Hepatocyte (in vitro differentiated cells): ENCODE measurements around the gene FUT6. TPM values are rescaled to one million over a fixed set of nuclear protein-coding genes. Genes with fewer than 3 reads are reported as not detected.
"Not testable (repeated sequence)": the region's sequence is repeated elsewhere in the genome, so short reads cannot be mapped to it uniquely, and the experiment has no call there.

Experiments
- DNase-seq: peaks from one replicate; pipeline ENCODE4 v3.0.0-alpha.2; 2016; ENCODE audit warnings: low spot score
- H2AFZ ChIP-seq: fragments of 200-600 bp; sonication (generic); 2 replicates; pipeline ENCODE4 v1.6.0; 2016; ENCODE audit warnings: antibody characterized with exemption, mild to moderate bottlenecking
- H3K27ac ChIP-seq: fragments of 200-600 bp; sonication (generic); 2 replicates; pipeline ENCODE4 v1.5.1; 2016; ENCODE audit warnings: mild to moderate bottlenecking
- H3K27me3 ChIP-seq: fragments of 200-600 bp; sonication (generic); 2 replicates; pipeline ENCODE4 v1.6.1; 2016
- H3K36me3 ChIP-seq: fragments of 200-600 bp; sonication (generic); replicated peaks from 2 replicates; pipeline ENCODE4 v1.5.1; 2016; ENCODE audit warnings: low read depth; ENCODE audit not compliant: insufficient read depth
- H3K4me1 ChIP-seq: fragments of 200-600 bp; sonication (generic); 2 replicates; pipeline ENCODE4 v1.5.1; 2016; ENCODE audit warnings: mild to moderate bottlenecking, moderate library complexity; ENCODE audit not compliant: insufficient read depth
- H3K4me2 ChIP-seq: fragments of 200-600 bp; sonication (generic); 2 replicates; pipeline ENCODE4 v1.6.0; 2016
- H3K4me3 ChIP-seq: fragments of 200-600 bp; sonication (generic); 2 replicates; pipeline ENCODE4 v1.5.1; 2016; ENCODE audit warnings: mild to moderate bottlenecking
- H3K79me2 ChIP-seq: fragments of 200-600 bp; sonication (generic); 2 replicates; pipeline ENCODE4 v1.6.0; 2017; ENCODE audit warnings: mild to moderate bottlenecking
- H3K9me2 ChIP-seq: fragments of 200-600 bp; sonication (generic); replicated peaks from 2 replicates; pipeline ENCODE4 v1.6.0; 2017; ENCODE audit warnings: mild to moderate bottlenecking; ENCODE audit not compliant: insufficient read depth
- H3K9me3 ChIP-seq: fragments of 200-600 bp; sonication (generic); 2 replicates; pipeline ENCODE4 v1.5.1; 2016; ENCODE audit warnings: low read depth, mild to moderate bottlenecking
- H4K20me1 ChIP-seq: fragments of 200-600 bp; sonication (generic); 2 replicates; pipeline ENCODE4 v1.6.0; 2016; ENCODE audit warnings: mild to moderate bottlenecking; ENCODE audit not compliant: insufficient read depth, poor library complexity, severe bottlenecking
- CTCF ChIP-seq: fragments of 200-600 bp; sonication (generic); IDR thresholded peaks from 2 replicates; pipeline ENCODE4 v1.5.1; 2016; ENCODE audit warnings: antibody characterized with exemption, mild to moderate bottlenecking; ENCODE audit not compliant: poor library complexity
- EZH2 ChIP-seq: fragments of 200-600 bp; sonication (generic); IDR thresholded peaks from 2 replicates; pipeline ENCODE4 v1.6.1; 2016; ENCODE audit warnings: antibody characterized with exemption, mild to moderate bottlenecking, borderline replicate concordance
- EZH2phosphoT487 ChIP-seq: fragments of 200-600 bp; sonication (generic); IDR thresholded peaks from one replicate; pipeline ENCODE4 v1.6.1; 2018; ENCODE audit warnings: antibody characterized with exemption, mild to moderate bottlenecking, low read depth, moderate library complexity; ENCODE audit not compliant: unreplicated experiment, severe bottlenecking
- WGBS: methylation state at CpG from one replicate; pipeline ENCODE4 v1.1.6; 2016; ENCODE audit warnings: low lambda C conversion rate; ENCODE audit errors: missing lambda C conversion rate; 5-methylcytosine and 5-hydroxymethylcytosine counted together
- polyA plus RNA-seq: library from polyadenylated mRNA; unstranded; fragments of >200 nt; fragmentation: Nextera tagmentation; extraction: Ambion mirVana; gene quantifications from 2 replicates; pipeline ENCODE4 v1.2.1, GENCODE V29; 2016
- total RNA-seq: library from RNA; depleted of rRNA; stranded (reverse); fragments of >200 nt; gene quantifications from 2 replicates; pipeline ENCODE4 v1.2.3, GENCODE V29; 2014

The FUT6 gene
- total RNA-seq, result 0.07 and 0.36 TPM in 2 replicates
- 0.90 TPM in 1 of 2 replicates, not detected in the other for polyA plus RNA-seq

GRCh38 chr19:5839065-5840017, at the start of gene FUT6:
Gene FUT6 (minus strand): TSS chr19:5839702. CDS start chr19:5832567, 7,135 bp downstream.
- no peaks in the 10 kb centered on the region for H3K79me2 ChIP-seq
- no peak within 1 kb of the TSS for H3K4me3 ChIP-seq
- no peaks in the 10 kb centered on the region for H3K9me2 ChIP-seq
- WGBS, result 91% methylated on average over 9 of the region's 9 CpGs
- H3K4me2 ChIP-seq, result no peak within 1 kb of the TSS
- no peaks in the 10 kb centered on the region for H3K9me3 ChIP-seq
- H2AFZ ChIP-seq, result no peak within 1 kb of the TSS
- H3K27me3 ChIP-seq, result no peaks in the 10 kb centered on the region
- TF ChIP-seq CTCF, result no peak
- TF ChIP-seq EZH2phosphoT487, result no peak
- no peak for TF ChIP-seq EZH2
- no peaks in the 10 kb centered on the region for H3K36me3 ChIP-seq
- no peaks in the 10 kb centered on the region for H4K20me1 ChIP-seq
- no peak within 1 kb of the TSS for H3K27ac ChIP-seq
- no peaks in the 10 kb centered on the region for H3K4me1 ChIP-seq
- DNase-seq, result no peak

GRCh38 chr19:5884065-5884811, 44.7 kb upstream of the FUT6 start:
- H3K4me3 ChIP-seq, DNase-seq, H3K9me2 ChIP-seq, H3K27me3 ChIP-seq, H3K36me3 ChIP-seq, H3K4me2 ChIP-seq, H3K79me2 ChIP-seq, H3K9me3 ChIP-seq, H4K20me1 ChIP-seq, H2AFZ ChIP-seq, H3K27ac ChIP-seq: not testable (repeated sequence)
- WGBS, result 91% methylated on average over 11 of the region's 11 CpGs
- H3K4me1 ChIP-seq, result peaks cover 15% of the 10 kb centered on the region

- not testable (repeated sequence) for H3K79me2 ChIP-seq, H3K27me3 ChIP-seq
- 81% methylated on average over 12 of the region's 13 CpGs for WGBS
Measured at GRCh38 chr19:5883157-5883873, 43.8 kb upstream of the FUT6 start.

GRCh38 chr19:5882421-5882968, 43.0 kb upstream of the FUT6 start:
- DNase-seq, result no peak
- Histone ChIP-seq H2AFZ (no peak overlapping the region), H3K4me2 (no peak overlapping the region), H4K20me1 (no peaks in the 10 kb centered on the region), H3K27ac (no peak overlapping the region), H3K4me1 (peaks cover 15% of the 10 kb centered on the region), H3K36me3 (no peaks in the 10 kb centered on the region), H3K9me2 (no peaks in the 10 kb centered on the region), H3K79me2 (no peaks in the 10 kb centered on the region), H3K27me3 (no peaks in the 10 kb centered on the region), H3K9me3 (no peaks in the 10 kb centered on the region), H3K4me3 (no peak overlapping the region)
- TF ChIP-seq EZH2 (no peak), EZH2phosphoT487 (no peak), CTCF (no peak)
- 79% methylated on average over 9 of the region's 9 CpGs for WGBS

More at GRCh38 chr19:5883157-5883873, 43.8 kb upstream of the FUT6 start:
- peaks cover 15% of the 10 kb centered on the region for H3K4me1 ChIP-seq
- H3K4me3 ChIP-seq, DNase-seq, H3K4me2 ChIP-seq, H3K36me3 ChIP-seq, H4K20me1 ChIP-seq, H3K9me2 ChIP-seq, H3K9me3 ChIP-seq, H3K27ac ChIP-seq, H2AFZ ChIP-seq: not testable (repeated sequence)
